Gastrocnemius medialis (tissue), 4 donors: Measurements from ENCODE around the gene NEDD4.
A peak's percentile ranks its signal among the peaks of the same experiment; 100 is the strongest.

ENCODE experiments used
- CTCF ChIP-seq, 5 experiments: fragments of 450-650 bp in 3 of 5; fragments of 200-600 bp in 2 of 5; sonication (generic) in 2 of 5; IDR thresholded peaks in 4 of 5; conservative IDR thresholded peaks in 1 of 5; 1 replicate in 4 of 5; 2 replicates in 1 of 5; pipeline ENCODE4 v1.5.1; 2016 to 2019; ENCODE audit warnings: antibody characterized with exemption in 5 of 5, mild to moderate bottlenecking in 3 of 5, moderate library complexity in 3 of 5
- POLR2A ChIP-seq, 2 donors: fragments of 450-650 bp; IDR thresholded peaks; one replicate each; pipeline ENCODE4 v1.6.1; 2017; ENCODE audit warnings: antibody characterized with exemption in 2 of 2, mild to moderate bottlenecking in 2 of 2, moderate library complexity in 2 of 2

- TF ChIP-seq CTCF (IDR thresholded peaks at IDR 0.05 in 4 of 5, conservative IDR thresholded peaks at IDR 0.05 in 1 of 5), result no peak
- TF ChIP-seq POLR2A (IDR thresholded peaks at IDR 0.05), result peak in 1 of 2 donors; percentile 71
Measured at GRCh38 chr15:55915876-55916567, 77.4 kb downstream of the NEDD4 start.
